Fibroblast of the aortic adventitia (primary cell): ENCODE measurements around the gene GRK3. TPM values are rescaled to one million over a fixed set of nuclear protein-coding genes. Genes with fewer than 3 reads are reported as not detected.

Source experiments
- DNase-seq: peaks from one replicate; pipeline ENCODE4 v3.0.0-alpha.2; 2010; ENCODE audit warnings: low read depth
- H3K4me3 ChIP-seq: 2 replicates; pipeline ENCODE4 v1.5.1; 2011; ENCODE audit warnings: low read depth, mild to moderate bottlenecking, control low read depth, low read length, moderate library complexity
- CTCF ChIP-seq: IDR thresholded peaks from 2 replicates; pipeline ENCODE4 v1.5.1; 2011; ENCODE audit warnings: mild to moderate bottlenecking, low read length, control low read depth, inconsistent platforms; ENCODE audit not compliant: insufficient read depth
- total RNA-seq: library from RNA; depleted of rRNA; stranded (reverse); fragments of >200 nt; gene quantifications from 2 replicates; pipeline ENCODE4 v1.2.3, GENCODE V29; 2012; ENCODE audit warnings: low replicate concordance

The GRK3 gene
- total RNA-seq, 1 donor, result 1.3 TPM

- H3K4me3 ChIP-seq, result no peak overlapping the region
- DNase-seq, result no peak
- TF ChIP-seq CTCF, result no peak
Measured at GRCh38 chr22:25712661-25713400, 148.4 kb downstream of the GRK3 start.

GRCh38 chr22:25714070-25714469 lies 149.6 kb downstream of the GRK3 start:
- H3K4me3 ChIP-seq, result no peak overlapping the region
- no peak for TF ChIP-seq CTCF
- no peak for DNase-seq

GRCh38 chr22:25714739-25715138 lies 150.3 kb downstream of the GRK3 start:
- DNase-seq, result no peak
- no peak for TF ChIP-seq CTCF

GRCh38 chr22:25716637-25717036 lies 152.2 kb downstream of the GRK3 start:
- TF ChIP-seq CTCF, result no peak
- DNase-seq, result no peak
- no peak overlapping the region for H3K4me3 ChIP-seq

More at GRCh38 chr22:25714739-25715138, 150.3 kb downstream of the GRK3 start:
- no peak overlapping the region for H3K4me3 ChIP-seq

GRCh38 chr22:25718135-25718840 lies 153.8 kb downstream of the GRK3 start:
- DNase-seq, result no peak

GRCh38 chr22:25722223-25722622 lies 157.7 kb downstream of the GRK3 start:
- TF ChIP-seq CTCF, result no peak
- DNase-seq, result no peak
- no peak overlapping the region for H3K4me3 ChIP-seq

More at GRCh38 chr22:25718135-25718840, 153.8 kb downstream of the GRK3 start:
- no peak overlapping the region for H3K4me3 ChIP-seq
- TF ChIP-seq CTCF, result no peak
